ENCODE data around the gene RCSD1.

DNA sequence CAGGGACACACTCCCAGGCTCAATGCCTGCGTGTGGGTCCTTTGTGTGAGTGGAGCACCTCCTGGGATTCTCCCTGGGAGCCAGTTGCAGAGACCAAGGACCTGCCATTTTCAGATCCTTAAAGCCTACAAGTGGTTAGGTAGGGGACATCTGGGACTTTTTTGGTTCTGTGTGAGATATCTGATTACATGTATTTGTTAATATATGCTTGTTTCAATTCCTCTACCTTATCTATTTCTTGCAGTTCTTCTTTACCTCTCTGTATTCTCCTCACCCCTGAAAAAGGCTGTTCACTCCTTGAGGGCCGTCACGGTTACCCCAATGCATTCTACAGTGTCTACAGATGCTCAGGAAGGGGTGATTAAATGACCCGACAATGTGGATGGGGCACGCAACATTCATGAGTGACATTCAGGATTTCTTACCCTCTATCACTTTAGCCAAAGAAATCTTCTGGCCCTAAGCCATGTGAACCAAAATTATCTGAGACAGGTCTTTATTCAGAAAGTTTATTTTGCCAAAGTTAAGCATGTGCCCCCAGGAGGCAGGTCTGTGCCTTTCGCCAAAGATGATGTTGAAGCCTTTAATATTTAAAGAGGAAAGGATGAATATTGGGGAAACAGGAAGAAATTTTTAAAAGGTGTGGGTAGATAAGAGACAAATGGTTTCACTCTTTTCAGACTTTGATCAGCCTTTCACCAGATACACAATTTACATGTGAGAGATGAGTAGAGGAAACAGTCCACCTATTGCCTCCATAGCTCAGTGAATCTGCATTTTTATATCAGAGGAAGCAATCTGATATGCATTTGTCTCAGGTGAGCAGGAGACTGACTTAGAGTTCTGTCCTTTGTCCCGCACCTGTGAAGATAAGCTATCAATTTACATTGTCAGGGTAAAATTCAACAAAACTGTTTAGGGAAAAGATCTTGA lies 47.1 kb downstream of the RCSD1 start:
- TF ChIP-seq POLR2AphosphoS5 (IDR thresholded peaks at IDR 0.05; ENCODE audit: low read depth, low read length) (no peak), POLR2A (IDR thresholded peaks at IDR 0.05; ENCODE audit: low read depth, low read length) (no peak)

All from GM12892 (cell line).